Suppressor macrophage (primary cell): Measurements from ENCODE around the gene G3BP2.
"Not testable (repeated sequence)": the region's sequence is repeated elsewhere in the genome, so short reads cannot be mapped to it uniquely, and the experiment has no call there.

Experiments used
- DNase-seq, 4 experiments: peaks; one replicate each; pipeline ENCODE4 v3.0.0-alpha.2; 2020 to 2022

The G3BP2 gene

DNA sequence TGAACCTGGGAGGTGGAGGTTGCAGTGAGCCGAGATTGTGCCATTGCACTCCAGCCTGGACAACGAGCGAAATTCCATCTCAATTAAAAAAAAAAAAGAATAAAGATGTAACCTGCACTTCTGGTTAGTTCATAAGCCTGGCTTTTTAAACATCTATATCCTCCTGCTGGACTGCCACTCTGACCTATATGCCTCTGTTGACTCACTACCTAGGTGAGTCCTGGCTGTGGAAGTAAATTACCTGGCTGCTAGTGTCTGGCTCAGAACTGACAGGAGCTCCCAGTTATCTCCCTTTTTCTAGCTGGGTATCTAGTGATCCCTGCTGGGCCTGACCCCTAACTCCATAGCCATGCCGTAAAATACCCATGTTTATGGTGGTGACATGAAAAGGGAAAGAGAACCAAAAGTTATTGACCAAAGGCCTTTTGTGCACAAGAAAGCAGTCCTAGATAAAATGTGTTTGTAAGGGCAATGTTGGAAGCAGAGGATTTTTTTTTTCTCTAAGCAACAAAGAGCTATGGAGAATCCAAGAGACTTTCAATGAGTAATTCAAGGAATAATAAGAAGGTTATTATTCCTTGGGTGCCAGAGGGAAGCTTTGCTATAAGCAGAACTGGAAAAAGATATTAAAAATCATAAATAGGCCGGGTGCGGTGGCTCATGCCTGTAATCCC is 10.4 kb upstream of the G3BP2 start:
- DNase-seq = no peak

DNA sequence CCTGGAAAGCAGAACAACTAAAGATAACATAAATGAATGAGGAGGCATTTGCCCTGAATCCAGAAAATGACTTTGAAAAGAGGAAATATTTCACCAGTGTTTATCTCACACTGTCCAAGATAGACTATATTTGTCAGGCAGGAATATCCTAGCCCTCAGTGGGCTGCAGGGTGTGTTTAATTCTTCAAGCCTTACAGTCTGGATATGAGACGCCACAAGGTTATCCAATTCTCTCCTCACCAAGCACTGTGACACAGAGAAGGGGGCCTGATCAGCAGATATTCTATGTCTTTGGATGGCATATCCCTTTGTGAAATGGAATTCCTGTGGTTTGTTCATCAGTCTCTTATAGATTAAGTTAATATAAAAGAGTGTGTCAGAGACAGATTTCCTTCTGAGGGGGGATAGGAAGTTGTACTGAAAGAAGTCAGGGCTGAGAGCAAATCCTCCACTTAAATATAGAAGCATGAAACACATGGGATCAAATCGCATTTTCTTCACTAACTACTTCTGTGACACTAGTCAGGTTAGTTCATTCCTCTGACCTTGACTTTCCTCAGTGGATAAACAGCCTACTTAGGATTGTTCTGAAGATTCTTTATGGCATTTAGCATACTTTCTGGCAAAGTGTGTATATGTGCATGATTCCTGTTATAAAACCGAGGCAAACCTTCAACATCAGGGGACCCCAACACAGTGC is 6.8 kb upstream of the G3BP2 start:
- no peak for DNase-seq

DNA sequence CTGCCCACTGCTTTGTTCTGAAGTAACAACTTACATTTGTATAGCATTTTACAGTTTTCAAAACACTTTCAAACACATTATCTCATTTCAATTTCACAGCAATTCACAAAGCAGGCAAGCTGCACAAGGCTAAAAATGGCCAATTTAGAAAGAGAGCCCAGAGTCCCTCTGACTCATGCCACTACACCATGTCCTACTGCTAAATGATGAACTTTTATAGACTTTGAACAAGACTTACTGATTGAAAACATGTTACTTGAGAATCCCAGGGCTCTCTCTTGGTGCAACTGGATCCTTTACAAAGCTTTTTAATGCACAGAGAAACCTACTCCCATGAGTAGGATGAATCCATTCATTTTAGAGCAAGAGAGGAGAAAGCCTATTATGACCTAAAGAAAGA is 5.8 kb upstream of the G3BP2 start:
- DNase-seq = no peak

DNA sequence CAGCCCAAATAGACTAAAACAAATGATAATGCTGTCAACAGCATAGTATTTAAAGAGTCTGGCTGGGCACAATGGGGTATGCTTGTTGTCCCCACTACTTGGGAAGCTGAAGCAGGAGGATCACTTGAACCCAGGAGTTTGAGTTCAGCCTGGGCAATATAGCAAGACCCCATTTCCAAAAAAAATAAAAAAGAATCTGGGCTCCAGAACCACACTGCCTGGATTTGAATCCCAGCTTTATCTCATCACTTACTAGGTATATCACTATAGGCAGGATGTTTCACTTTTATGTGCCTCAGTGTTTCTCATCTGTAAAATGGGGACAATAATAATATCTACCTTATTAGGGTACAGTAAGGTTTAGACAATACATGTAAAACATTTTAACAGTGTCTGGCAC is 5.3 kb upstream of the G3BP2 start:
- DNase-seq = no peak

DNA sequence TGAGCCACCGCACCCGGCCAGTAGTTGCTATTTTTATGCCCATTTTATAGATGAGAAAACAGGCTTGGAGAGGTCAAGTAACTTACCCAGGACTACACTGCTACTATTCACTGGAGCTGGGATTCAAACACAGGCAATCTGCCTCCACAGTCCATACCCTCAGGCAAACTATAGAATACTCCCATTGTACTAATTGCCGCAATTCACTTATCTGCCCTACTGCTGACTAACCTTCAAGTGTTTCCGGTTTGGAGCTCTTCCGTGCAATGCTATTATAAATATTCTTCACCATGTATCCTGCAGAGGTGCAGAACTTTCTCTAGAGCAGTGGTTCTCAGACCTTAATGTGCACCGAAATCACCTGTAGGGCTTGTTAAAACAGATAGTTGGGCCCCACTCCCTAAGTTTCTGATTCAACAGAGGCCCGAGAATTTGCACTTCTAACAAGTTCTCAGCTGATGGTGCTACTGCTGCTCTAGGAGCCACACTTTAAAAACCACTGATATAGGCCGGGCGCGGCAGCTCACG is 1.9 kb upstream of the G3BP2 start:
- no peak for DNase-seq

DNA sequence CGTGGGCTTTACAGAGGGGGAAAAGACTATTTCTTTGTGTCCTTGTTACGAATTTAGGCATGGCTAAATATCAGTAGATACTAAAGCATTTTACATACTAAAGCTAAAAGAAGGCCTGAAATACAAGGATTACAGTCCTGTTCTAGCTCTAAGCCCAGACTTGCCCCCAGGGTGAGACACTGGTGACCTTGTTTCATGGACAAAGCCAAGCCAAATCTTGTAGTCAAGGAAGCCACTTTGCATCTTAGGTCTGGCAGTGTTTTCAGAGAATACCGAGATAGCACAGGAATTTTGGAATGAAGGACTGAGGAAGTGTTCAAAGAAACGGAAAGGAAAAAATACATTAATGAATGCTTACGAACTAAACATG is 733 bp upstream of the G3BP2 start:
- peak in 2 of 4 experiments; percentile 8 to 9 for DNase-seq

DNA sequence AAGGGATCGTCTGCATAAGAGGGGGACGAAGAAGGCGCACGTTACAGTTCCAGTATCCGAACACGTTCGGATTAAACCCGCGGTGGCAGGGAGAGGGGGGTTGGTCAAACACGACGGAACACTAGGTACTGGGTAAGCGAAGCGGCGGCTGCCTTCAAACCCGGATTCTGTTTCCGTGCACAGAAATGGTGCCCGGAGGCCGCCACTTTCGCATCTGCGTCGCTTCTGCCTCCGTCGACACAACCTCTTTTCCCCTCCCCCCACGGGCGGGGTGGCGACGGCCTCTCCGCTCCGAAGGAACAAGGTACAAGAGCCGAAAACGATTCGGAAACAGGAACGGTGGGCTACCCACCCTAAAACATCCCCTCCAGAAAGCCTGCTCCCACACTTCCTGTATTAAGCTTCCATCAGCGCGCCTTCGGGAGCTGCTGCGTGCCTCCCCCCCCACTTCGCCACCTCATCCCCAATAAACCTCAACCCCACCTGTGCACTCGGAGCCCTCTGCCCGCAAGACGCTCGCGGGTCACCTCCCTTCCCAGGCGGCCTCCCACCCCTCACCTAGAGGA is 667 bp downstream of the G3BP2 start:
- DNase-seq = peak; percentile 68 to 83 (median 79)

DNA sequence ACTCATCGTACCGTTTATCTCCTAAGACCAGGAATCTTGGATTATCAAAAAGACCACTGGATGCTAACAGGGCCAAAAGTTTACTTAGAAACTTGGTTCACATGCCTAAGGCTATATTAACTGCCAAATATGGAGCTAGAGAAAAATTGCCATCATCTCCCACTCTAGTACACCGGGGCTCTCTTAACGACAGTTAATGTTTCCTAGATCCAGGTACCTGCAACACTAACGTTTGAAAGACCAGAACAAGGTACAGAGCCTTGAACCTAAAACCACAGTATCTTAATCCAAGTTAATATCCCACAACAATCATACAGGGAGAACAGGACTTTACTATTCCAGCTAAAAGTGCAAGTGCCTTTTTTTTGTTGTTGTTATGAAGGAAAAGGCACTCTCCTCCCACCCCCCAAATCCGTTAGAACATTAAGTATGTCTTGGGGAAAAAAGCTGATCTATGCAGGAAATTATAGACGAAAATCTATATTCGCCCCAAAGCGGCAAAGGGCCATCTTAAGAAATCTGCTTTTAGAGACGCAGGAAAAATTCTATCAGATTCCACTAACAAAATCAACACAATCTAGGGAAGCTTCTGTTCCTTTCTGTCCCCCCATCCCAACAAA is 1.3 kb downstream of the G3BP2 start:
- peak in 1 of 4 experiments; percentile 17 for DNase-seq

DNA sequence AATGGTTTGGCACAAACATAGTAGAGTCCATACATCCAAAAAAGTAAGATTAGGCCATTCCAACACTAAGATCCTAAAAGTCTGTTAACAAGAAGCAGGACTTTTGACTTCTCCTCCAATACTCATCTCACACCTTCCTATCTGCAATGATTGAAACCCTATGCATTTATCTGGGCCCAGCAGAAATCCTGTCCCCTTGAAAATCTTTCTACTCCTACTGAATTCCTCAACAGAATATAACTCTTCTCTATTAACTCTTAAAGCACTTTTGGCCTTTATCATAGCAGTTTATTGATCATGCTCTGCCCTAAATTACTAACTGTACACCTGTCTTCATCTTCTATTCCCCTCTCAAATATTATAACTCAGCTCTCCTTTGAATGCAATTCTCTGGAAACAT is 4.6 kb downstream of the G3BP2 start:
- no peak for DNase-seq

DNA sequence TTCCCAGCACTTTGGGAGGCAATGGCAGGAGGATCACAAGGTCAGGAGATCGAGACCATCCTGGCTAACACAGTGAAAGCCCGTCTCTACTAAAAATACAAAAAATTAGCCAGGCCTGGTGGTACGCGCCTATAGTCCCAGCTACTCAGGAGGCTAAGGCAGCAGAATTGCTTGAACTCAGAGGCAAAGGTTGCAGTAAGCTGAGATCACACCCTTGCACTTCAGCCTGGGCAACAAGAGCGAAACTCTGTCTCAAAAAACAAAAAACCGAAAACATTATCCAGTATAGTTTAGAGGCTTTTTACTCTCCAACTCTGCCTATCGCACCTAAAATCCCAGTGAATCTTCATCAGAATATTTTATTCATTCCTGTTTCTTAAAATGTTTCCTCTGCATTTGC is 5.6 kb downstream of the G3BP2 start:
- DNase-seq = not testable (repeated sequence)

DNA sequence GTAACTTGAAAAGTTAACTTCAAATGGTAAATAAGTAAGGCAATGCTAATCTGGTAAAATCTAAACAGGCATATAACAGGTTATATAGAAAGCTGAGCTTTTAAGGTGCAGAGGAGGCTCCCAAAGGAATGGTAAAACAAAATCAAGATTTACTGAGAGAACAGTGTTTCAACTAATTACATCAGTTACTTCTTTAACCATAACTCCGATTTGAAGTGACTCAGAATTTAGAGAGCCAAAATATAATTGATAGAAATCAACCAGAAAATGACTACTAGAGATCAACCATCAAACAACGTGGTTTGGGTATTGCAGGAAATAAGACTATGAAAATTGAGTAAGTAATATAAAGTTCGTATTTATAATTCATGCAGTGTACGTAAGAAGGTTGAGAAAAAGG is 6.9 kb downstream of the G3BP2 start:
- DNase-seq = no peak

DNA sequence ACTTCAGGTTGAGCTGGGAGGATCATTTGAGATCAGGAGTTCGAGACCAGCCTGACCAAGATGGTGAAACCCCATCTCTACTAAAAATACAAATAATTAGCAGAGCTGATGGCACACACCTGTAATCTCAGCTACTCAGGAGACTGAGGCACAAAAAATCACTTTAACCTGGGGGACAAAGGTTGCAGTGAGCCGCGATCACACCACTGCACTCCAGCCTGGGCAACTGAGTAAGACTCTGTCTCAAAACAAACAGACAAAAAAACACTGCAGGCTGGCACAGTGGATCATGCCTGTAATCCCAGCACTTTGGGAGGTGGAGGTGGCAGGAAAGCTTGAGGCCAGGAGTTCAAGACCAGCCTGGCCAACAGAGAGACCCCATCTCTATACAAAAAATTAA is 8.6 kb downstream of the G3BP2 start:
- DNase-seq = not testable (repeated sequence)

DNA sequence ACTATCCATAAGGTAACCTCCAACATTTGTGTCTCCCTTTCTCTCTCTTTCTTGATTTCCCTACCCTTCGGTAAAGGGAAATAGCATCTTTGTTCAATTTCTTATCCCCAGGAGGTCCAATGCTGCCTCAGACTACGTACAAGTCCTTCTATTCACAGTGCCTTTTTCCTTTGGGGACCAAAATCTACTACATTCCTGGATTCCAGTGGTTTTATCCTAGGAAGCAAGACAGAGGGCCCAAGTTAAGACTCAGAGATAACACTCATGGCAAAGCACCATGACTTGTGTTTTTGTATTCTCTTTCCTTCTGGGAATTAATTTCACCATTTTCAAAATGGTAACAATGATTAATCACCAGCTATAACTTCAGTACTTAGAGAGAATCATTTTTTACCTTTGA is 10.6 kb downstream of the G3BP2 start:
- no peak for DNase-seq

DNA sequence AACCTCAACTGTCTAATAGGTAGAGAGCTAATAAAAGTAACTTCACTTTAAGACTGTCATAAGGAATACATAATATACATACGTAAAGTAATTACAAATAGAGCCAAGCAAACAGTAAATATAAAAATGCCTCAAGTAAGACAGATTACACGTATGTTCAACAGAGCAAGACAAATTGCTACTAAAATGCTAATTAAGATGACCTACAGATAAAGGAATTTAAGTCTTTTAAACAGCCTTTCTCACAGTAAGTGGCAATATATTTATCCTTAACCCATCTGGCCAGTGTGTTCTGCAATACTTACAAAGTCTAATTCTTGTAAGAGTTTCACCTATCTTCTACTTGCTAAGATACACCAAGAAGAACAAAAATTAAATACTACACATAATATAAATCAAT is 12.7 kb downstream of the G3BP2 start:
- no peak for DNase-seq

DNA sequence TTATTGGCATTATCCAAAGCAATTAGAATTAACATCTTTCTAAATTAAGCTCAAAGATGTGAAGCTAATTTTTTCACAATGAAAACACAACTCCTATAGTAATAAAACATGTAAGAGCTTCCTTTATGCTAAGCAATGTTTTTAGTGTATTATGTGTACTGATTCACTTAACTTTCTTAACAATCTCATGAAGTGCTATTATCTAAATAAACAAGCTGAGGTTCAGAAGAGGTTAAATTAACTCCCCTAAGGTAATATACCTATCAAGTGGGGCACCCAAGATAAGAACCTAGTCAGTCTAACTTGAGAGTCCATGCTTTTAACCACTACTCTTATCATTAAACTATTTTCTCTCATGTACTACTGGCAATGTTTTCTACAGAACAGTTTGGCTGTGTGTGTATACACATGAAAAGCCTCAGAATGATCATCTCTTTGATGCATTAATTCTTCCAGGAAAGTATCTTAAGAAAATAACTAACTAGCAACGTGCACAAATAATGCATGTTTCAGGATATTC is 13.6 kb downstream of the G3BP2 start:
- DNase-seq = no peak

DNA sequence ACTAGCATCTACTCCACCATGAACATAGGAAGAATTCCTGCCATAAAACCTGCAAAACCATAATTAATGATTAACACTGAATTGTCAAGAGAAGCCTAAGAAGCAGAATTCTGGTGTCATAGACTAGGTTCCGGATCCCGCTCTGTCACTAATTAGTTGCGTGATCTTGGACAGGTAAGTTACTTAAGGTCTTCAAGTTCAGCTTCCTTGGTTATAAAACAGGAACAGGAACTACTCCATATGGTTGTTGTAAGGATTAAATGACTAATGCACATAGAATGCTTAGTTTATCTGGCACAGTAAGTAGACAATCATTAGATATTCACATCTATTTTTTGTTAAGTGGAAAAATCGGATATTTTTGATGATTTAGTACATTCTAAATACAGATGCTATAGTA is 14.3 kb downstream of the G3BP2 start:
- peak in 1 of 4 experiments; percentile 16 for DNase-seq

DNA sequence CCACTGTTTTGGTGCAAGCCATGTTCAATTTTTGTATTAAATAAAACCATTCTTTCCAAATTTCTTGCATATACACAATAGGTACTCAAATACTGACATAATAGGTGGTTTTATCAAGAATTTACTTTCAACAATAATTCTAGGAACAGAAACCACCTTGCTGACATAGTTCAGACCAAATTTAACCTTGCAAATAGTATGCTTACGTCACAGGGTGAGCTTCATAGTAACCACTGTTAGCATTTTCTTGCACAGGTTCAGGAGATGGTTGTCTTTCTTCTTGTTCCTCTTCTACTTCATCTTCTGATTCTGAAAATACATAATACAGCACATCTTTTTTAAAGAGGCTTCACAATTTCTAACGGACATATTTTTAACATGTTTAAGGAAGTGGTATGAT is 17.6 kb downstream of the G3BP2 start:
- DNase-seq = no peak

DNA sequence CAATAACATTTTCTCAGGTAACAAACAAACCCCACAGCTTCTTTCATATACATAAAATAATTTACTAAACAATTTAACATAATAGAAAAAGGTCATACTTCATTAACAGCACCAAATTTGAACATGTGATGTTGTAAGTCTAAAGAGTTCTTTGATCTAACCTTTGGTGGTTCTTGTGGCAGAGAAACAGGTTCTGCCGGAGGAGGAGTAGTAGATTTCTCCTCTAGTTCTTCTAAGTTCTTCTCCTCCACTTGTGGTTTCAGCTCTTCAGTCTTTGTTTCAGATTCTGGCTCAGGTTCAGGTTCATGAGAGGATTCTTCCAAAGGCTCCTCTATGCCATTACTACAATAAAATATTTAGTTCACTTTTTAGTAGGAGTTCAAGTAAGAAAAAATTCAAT is 18.3 kb downstream of the G3BP2 start:
- DNase-seq = no peak

DNA sequence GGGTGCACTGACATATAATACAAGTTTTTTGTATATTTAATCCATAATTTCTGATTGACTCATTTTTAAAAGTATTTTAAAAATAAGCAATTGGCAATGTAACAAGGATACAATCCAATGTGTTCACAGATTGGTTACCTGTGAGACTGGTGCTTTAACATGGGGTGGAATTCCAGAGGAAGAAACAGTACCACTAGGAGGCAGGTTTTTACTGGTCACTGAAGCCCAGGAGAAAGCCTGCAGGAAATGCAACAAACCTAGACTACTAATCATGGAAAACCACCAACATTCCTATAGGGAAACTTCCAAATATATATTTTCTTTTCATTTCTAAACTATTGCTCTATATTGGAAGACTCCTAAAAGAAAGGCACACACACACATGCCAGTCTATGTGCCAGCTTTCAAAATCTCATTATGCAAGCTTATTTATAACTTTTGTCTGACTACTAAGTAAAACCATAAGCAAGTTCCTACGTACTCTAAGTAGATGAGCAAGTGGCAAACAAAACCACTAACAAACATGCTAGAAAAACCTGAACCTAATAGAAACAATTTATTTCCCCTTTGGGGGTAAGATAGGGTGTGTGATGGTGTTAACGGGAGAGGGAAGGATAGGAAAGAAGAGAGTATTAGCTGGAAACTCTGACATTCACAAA is 19.2 kb downstream of the G3BP2 start:
- DNase-seq = peak in 3 of 4 experiments; percentile 31 to 50 (median 34)

DNA sequence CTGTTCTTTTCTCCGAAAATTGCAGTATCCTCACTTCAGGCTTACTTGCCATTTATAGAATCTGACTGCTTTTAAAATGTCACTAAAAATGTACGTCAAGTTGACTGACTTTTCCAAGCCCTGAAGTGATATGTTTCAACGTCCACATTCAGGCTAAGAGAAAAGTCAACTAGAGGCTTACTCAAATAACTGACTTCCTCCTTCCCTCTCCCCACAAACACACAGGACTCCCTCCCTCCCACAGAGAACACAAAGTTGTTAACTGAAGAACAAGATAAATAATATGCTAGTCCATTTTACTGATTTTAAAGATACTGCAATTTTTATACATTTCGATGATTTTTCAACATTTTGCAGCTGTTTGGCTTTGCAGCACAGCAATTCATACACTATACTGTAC is 29.1 kb downstream of the G3BP2 start:
- DNase-seq = peak in 3 of 4 experiments; percentile 15 to 46 (median 34)

DNA sequence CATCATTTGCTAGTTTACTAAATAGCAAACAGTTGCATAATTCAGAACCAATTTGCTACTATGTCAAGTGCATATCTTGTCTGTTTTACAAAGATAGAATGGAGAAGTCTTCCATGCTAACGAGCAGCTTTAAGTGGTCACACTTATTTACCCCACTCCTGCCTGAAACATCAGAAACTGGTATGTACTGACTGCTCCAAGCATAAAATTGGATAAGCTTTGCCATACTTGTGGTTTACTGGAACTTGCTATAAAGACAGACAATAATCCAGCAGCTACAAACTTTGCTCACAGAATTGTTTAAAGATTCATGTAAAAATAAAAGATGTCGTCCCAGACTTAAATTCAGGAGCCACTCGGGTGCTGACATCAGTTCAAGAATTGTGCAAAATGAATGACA is 29.6 kb downstream of the G3BP2 start:
- peak in 1 of 4 experiments; percentile 11 for DNase-seq

DNA sequence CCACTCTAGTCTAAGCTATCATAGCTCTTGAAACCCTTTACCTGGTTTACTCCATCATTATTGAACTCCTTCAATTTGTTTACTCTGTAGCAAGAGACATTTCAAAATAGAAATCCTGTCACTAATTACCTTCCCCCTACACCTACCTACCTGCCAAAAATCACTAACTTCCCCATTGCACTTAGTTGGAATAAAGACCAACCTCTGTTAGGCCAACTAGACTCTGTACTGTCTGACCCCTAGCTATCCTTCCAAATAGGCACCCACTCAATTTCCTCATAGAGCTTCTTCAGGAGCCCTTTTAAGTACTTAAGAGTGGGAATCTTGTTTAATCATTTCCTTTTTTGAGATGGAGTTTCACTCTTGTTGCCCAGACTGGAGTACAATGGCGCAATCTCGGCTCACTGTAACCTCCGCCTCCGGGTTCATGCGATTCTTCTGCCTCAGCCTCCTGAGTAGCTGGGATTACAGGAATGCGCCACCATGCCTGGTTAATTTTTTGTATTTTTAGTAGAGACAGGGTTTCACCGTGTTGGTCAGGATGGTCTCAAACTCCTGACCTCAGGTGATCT is 34.0 kb downstream of the G3BP2 start:
- peak; percentile 52 to 78 (median 76) for DNase-seq
